WERI-Rb-1 (cell line): ENCODE results near the gene SMIM44.

Experiments
- DNase-seq: peaks from one replicate; pipeline ENCODE4 v3.0.0-alpha.2; 2020
- H3K27ac ChIP-seq: fragments of 250-450 bp; sonication (Bioruptor Pico); 2 replicates; pipeline ENCODE4 v1.5.1; 2020; ENCODE audit warnings: mild to moderate bottlenecking, moderate library complexity
- H3K27me3 ChIP-seq: fragments of 250-450 bp; sonication (Bioruptor Pico); 2 replicates; pipeline ENCODE4 v1.5.1; 2021; ENCODE audit warnings: mild to moderate bottlenecking, low read depth, moderate library complexity; ENCODE audit not compliant: insufficient read depth, severe bottlenecking
- H3K36me3 ChIP-seq: fragments of 250-450 bp; sonication (Bioruptor Pico); 2 replicates; pipeline ENCODE4 v1.5.1; 2020; ENCODE audit warnings: mild to moderate bottlenecking, moderate library complexity
- H3K4me3 ChIP-seq: 2 replicates; pipeline ENCODE4 v1.5.1; 2011; ENCODE audit warnings: low read depth, mild to moderate bottlenecking, control low read depth, low read length
- H3K9me3 ChIP-seq: fragments of 250-450 bp; sonication (Bioruptor Pico); 2 replicates; pipeline ENCODE4 v1.5.1; 2021; ENCODE audit warnings: mild to moderate bottlenecking, moderate library complexity; ENCODE audit not compliant: severe bottlenecking
- TF ChIP-seq, protein P1 (sequence below): IDR thresholded peaks from 2 replicates; pipeline ENCODE4 v1.5.1; 2011; ENCODE audit warnings: low read depth, mild to moderate bottlenecking, control low read depth, inconsistent platforms, low read length

SMIM44 gene

DNA sequence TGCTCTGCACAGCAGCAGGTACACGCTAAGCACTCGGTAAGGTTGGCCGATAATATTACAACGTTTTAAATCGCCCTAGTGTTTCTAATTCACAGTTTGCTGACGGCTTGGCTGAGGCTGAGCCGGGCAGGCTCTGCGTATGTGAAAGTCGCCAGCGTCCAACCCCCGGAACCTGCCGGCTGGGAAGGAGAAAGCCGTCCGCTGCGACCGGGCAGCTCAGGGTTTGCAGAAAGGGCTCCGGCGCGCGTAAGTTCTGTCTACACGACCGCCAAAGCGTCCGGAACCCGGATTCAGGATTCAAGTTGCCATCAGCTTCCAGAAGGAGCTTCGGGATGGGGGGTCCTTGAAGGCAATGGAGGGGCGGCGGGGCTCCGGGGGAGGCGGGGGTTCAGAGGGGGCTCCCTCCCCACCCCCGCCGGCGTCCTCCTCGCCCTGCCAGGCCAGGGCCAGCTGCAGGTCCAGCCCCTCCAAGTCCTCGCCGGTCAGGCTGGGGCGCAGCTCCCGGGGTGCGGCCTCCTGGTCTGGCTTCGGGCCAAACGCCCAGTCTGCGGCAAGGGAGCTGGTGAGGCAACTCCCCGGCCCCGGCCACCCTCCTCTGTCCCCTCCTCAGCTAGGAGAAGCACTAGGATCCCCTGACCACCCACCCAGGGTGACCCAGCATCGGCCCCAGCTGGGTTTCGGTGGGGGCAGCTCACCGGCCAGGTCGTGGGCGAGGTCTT lies 575 bp downstream of the SMIM44 start:
- Histone ChIP-seq H3K9me3 (no peaks in the 10 kb centered on the region), H3K27me3 (peaks cover 32% of the 10 kb centered on the region), H3K27ac (no peak overlapping the region; the same call in 1 of the 2 replicates), H3K4me3 (peak overlapping the region; percentile 39), H3K36me3 (no peaks in the 10 kb centered on the region)
- TF ChIP-seq, protein P1, sequence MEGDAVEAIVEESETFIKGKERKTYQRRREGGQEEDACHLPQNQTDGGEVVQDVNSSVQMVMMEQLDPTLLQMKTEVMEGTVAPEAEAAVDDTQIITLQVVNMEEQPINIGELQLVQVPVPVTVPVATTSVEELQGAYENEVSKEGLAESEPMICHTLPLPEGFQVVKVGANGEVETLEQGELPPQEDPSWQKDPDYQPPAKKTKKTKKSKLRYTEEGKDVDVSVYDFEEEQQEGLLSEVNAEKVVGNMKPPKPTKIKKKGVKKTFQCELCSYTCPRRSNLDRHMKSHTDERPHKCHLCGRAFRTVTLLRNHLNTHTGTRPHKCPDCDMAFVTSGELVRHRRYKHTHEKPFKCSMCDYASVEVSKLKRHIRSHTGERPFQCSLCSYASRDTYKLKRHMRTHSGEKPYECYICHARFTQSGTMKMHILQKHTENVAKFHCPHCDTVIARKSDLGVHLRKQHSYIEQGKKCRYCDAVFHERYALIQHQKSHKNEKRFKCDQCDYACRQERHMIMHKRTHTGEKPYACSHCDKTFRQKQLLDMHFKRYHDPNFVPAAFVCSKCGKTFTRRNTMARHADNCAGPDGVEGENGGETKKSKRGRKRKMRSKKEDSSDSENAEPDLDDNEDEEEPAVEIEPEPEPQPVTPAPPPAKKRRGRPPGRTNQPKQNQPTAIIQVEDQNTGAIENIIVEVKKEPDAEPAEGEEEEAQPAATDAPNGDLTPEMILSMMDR, result no peak
- DNase-seq, result peak; percentile 52

DNA sequence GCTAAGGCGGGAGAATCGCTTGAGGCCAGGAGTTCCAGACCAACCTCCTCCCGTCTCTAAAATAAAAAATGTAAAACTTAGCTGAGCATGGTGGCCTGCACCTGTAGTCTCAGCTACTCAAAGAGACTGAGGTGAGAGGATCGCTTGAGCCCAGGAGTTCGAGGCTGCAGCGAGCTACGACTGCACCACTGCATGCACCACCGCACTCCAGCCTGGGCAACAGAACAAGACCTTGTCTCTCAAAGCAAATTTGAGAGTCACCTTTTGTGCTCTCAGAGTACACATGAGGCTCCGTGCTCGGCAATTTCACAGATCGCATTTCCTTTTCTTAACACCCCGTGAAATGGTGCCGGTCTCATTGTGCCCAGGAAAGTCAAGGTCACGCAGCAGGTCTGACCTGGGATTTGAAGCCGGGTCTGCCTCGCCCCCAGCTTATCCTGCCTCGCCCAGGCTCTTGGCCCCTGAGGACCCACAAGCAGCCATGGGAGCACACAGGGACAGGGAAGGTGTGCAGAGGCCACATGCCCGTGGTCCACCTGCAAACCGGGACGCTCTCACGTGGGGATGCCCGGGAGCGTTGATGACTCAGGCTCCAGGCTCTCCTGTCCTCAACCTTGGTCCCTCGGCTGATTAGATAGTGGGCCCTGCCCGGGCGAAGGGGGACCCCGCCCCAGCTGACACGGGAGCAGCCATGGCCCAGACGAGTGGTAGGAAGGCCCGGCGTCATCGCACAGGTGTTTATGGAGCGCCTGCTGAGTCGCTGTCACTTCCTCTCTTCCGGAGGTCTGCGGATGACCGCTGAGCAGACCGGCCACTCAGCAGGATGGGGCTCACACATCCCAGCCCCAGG lies 1.8 kb downstream of the SMIM44 start:
- no peaks in the 10 kb centered on the region for H3K36me3 ChIP-seq
- peaks cover 32% of the 10 kb centered on the region for H3K27me3 ChIP-seq
- no peaks in the 10 kb centered on the region for H3K9me3 ChIP-seq
- no peak overlapping the region for H3K4me3 ChIP-seq
- H3K27ac ChIP-seq, result no peak overlapping the region
- TF ChIP-seq, protein P1, result no peak
- DNase-seq, result peak; percentile 54

DNA sequence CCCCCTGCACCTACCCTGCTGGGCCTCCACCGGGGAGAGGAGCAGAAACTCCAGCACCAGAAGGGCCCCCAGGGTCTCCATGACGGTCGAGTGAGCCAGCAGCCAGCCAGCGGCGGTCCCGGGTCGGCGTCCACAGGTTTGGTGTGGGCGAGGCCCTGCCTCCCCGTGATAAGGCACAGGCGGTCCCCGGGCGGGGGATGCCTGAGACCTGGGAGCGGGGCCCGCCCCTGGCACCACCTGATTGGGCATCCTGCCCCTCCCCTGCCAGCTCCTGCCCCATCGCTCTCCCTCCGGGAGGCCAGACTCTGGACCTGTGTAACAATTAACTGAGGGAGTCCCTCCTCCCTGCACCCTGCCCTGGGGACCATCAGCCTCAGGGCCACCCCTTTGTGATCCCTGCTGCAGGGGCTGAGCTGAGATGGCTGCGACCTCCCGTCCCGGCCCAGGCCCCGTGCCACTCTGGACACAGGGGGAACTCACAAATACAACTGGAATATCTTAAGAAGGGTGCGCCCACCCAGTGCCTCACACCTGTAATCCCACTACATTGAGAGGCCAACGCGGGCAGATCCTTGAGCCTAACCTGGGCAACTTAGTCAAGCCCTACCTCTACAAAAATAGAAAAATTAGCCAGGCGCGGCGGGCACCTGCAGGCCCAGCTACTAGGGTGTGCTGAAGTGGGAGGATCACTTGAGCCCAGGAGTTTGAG lies 2.7 kb downstream of the SMIM44 start, which contains the start of gene SMIM24:
SMIM24 (minus strand) TSS at position 143 of the 709 bp plus-strand sequence; CDS start at position 81, 62 bp downstream.
- Histone ChIP-seq H3K27me3 (peaks cover 32% of the 10 kb centered on the region), H3K27ac (no peak within 1 kb of the TSS), H3K4me3 (no peak within 1 kb of the TSS), H3K9me3 (no peaks in the 10 kb centered on the region), H3K36me3 (no peaks in the 10 kb centered on the region)
- TF ChIP-seq, protein P1, result no peak
- no peak for DNase-seq

DNA sequence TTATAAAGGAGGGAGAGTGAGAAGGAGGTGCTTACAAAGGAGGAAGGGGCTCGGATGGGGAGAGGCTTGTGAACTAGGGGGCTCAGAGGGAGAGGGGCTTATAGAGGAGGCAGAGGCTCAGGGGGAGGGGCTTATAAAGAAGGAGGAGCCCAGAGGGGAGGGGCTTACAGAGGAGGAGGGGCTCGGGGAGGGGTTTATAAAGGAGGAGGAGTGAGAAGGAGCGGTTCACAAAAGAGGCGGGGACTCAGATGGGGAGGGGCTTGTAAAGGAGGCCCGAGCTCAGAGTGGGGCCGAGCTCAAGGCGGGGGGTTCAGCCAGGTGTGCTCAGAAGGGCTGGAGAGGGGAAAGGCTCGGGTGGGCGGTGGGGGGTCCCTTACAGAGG lies 3.4 kb downstream of the SMIM44 start:
- Histone ChIP-seq H3K27me3 (peaks cover 32% of the 10 kb centered on the region), H3K9me3 (no peaks in the 10 kb centered on the region), H3K4me3 (no peak overlapping the region), H3K36me3 (no peaks in the 10 kb centered on the region), H3K27ac (no peak overlapping the region)
- TF ChIP-seq, protein P1, result no peak
- DNase-seq, result peak; percentile 57

DNA sequence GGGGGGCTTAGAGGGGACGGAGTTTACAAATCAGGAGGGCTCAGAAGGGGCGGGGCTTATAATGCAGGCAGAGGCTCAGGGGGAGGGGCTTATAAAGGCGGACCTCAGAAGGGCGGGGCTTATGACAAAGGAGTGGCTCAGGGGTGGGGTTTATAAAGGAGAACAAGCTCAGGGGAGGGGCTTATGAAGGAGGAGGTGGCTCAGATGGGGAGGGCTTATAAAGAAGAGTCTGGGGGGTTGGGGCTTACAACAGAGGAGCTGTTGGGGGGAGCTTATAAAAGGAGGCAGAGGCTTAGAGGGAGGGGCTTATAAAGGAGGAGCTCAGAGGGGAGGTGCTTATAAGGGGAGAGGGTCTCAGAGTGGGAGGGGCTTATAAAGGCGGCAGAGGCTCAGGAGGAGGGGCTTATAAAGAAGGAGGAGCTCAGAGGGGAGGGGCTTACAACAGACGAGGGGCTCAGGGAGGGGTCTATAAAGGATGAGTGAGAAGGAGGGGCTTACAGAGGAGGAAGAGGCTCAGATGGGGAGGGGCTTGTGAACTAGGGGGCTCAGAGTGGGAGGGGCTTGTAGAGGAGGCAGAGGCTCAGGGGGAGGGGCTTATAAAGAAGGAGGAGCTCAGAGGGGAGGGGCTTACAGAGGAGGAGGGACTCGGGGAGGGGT lies 3.9 kb downstream of the SMIM44 start:
- no peaks in the 10 kb centered on the region for H3K36me3 ChIP-seq
- no peak overlapping the region for H3K27ac ChIP-seq
- no peak overlapping the region for H3K4me3 ChIP-seq
- TF ChIP-seq, protein P1, result no peak
- H3K9me3 ChIP-seq, result no peaks in the 10 kb centered on the region
- peak; percentile 54 for DNase-seq
- H3K27me3 ChIP-seq, result peaks cover 27% of the 10 kb centered on the region
